Caco-2 (cell line): Measurements from ENCODE around the gene NF2. TPM values are rescaled to one million over a fixed set of nuclear protein-coding genes. Genes with fewer than 3 reads are reported as not detected.

Experiments
- BruUV-seq: library from RNA; stranded (reverse); fragments of 400-500 nt; replicated peaks from 2 replicates; lab custom pipeline; 2021; lab: Mats Ljungman, UMichigan
- CTCF ChIA-PET: fragments of 300-600 bp; sonication (Branson Sonifier 250); formaldehyde crosslinking; loops from one replicate; lab custom pipeline; 2022; ENCODE audit warnings: antibody characterized with exemption; lab: Charles Lee
- POLR2A ChIA-PET: fragments of 300-600 bp; sonication (Branson Sonifier 250); formaldehyde crosslinking; loops from one replicate; lab custom pipeline; 2022; ENCODE audit warnings: antibody characterized with exemption; lab: Charles Lee
- DNase-seq, 2 experiments: peaks; one replicate each; pipeline versions ENCODE4 v3.0.0 to v3.0.0-alpha.2; 2020 to 2022
- H3K27me3 ChIP-seq: replicated peaks from 2 replicates; pipeline ENCODE4 v1.6.0; 2011; ENCODE audit warnings: low read length; ENCODE audit not compliant: control insufficient read depth, insufficient read depth
- H3K36me3 ChIP-seq: 2 replicates; pipeline ENCODE4 v1.5.1; 2011; ENCODE audit warnings: low read length; ENCODE audit not compliant: control insufficient read depth, insufficient read depth
- H3K4me1 ChIP-seq: fragments of 250-450 bp; sonication (Bioruptor Pico); 2 replicates; pipeline ENCODE4 v1.5.1; 2020; ENCODE audit warnings: mild to moderate bottlenecking
- H3K4me3 ChIP-seq: 2 replicates; pipeline ENCODE4 v1.5.1; 2011; ENCODE audit warnings: low read depth, mild to moderate bottlenecking, control low read depth, low read length
- H3K9me3 ChIP-seq: fragments of 250-450 bp; sonication (Bioruptor Pico); 2 replicates; pipeline ENCODE4 v1.5.1; 2020; ENCODE audit warnings: mild to moderate bottlenecking, moderate library complexity
- H3K27ac Mint-ChIP-seq: one replicate; pipeline ENCODE4 v1.8.0; 2022; ENCODE audit warnings: mixed read lengths; ENCODE audit not compliant: unreplicated experiment
- H3K27me3 Mint-ChIP-seq: one replicate; pipeline ENCODE4 v1.8.0; 2022; ENCODE audit warnings: mixed read lengths; ENCODE audit not compliant: insufficient read depth, unreplicated experiment
- H3K36me3 Mint-ChIP-seq: one replicate; pipeline ENCODE4 v1.8.0; 2022; ENCODE audit warnings: mild to moderate bottlenecking, mixed read lengths; ENCODE audit not compliant: insufficient read depth, unreplicated experiment
- H3K4me1 Mint-ChIP-seq: one replicate; pipeline ENCODE4 v1.8.0; 2022; ENCODE audit warnings: low read depth, mixed read lengths; ENCODE audit not compliant: unreplicated experiment
- H3K4me3 Mint-ChIP-seq: one replicate; pipeline ENCODE4 v1.8.0; 2022; ENCODE audit warnings: mild to moderate bottlenecking, moderate library complexity, mixed read lengths; ENCODE audit not compliant: unreplicated experiment
- H3K9me3 Mint-ChIP-seq: one replicate; pipeline ENCODE4 v1.8.0; 2022; ENCODE audit warnings: mixed read lengths; ENCODE audit not compliant: unreplicated experiment
- CTCF ChIP-seq, 2 experiments: fragments of 200-600 bp in 1 of 2; IDR thresholded peaks; 1 replicate in 1 of 2; 2 replicates in 1 of 2; pipeline versions ENCODE4 v1.5.1 to v1.8.0; 2011 to 2022; ENCODE audit warnings: antibody characterized with exemption in 1 of 2, control low read depth in 1 of 2, inconsistent platforms in 1 of 2, low read depth in 1 of 2, low read length in 1 of 2, mild to moderate bottlenecking in 1 of 2, moderate library complexity in 1 of 2; ENCODE audit not compliant: insufficient read depth in 1 of 2, severe bottlenecking in 1 of 2, unreplicated experiment in 1 of 2
- intact Hi-C: fragments of 100-400 bp; cut with micrococcal nuclease; formaldehyde crosslinking; loops from one replicate; pipeline ENCODE4 v1.10.0; 2022; ENCODE audit not compliant: unreplicated experiment
- total RNA-seq: library from RNA; stranded (reverse); gene quantifications from 2 replicates; pipeline ENCODE4 v1.2.3, GENCODE V29; 2022

Gene NF2
- total RNA-seq, 1 experiment from 2014 or later, result 53.2 TPM

- H3K27me3 ChIP-seq, result no peaks in the 10 kb centered on the region
- CTCF ChIA-PET, result no interaction called here
Measured at GRCh38 chr22:29722151-29722550, 118.7 kb downstream of the NF2 start.

GRCh38 chr22:29722587-29722986, 119.2 kb downstream of the NF2 start:
- no peak for TF ChIP-seq CTCF (IDR thresholded peaks at IDR 0.05; ENCODE audit: insufficient read depth in 1 of 2, low read depth in 1 of 2, low read length in 1 of 2, severe bottlenecking in 1 of 2, unreplicated experiment in 1 of 2)
- Mint-ChIP-seq H3K36me3 (no peaks in the 10 kb centered on the region), H3K27ac (no peak overlapping the region), H3K4me1 (no peaks in the 10 kb centered on the region), H3K4me3 (no peak overlapping the region), H3K9me3 (no peaks in the 10 kb centered on the region), H3K27me3 (peaks cover 10% of the 10 kb centered on the region)
- CTCF ChIA-PET, result no interaction called here
- H3K27me3 ChIP-seq, result no peaks in the 10 kb centered on the region
- intact Hi-C loops, result no loop called here
- no peak for DNase-seq
- H3K4me3 ChIP-seq, result no peak overlapping the region
- no peaks in the 10 kb centered on the region for H3K36me3 ChIP-seq
- POLR2A ChIA-PET, result no interaction called here
- no TSS peak for BruUV-seq
- H3K4me1 ChIP-seq, result no peaks in the 10 kb centered on the region
- H3K9me3 ChIP-seq, result no peaks in the 10 kb centered on the region

More at GRCh38 chr22:29722151-29722550, 118.7 kb downstream of the NF2 start:
- intact Hi-C loops, result no loop called here
- POLR2A ChIA-PET, result no interaction called here
- Histone ChIP-seq H3K4me1 (no peaks in the 10 kb centered on the region), H3K36me3 (no peaks in the 10 kb centered on the region), H3K9me3 (no peaks in the 10 kb centered on the region), H3K4me3 (no peak overlapping the region)
- Mint-ChIP-seq H3K27ac (no peak overlapping the region), H3K27me3 (peaks cover 10% of the 10 kb centered on the region), H3K4me3 (no peak overlapping the region), H3K36me3 (no peaks in the 10 kb centered on the region), H3K9me3 (no peaks in the 10 kb centered on the region), H3K4me1 (no peaks in the 10 kb centered on the region)
- no peak for DNase-seq
- no TSS peak for BruUV-seq
- no peak for TF ChIP-seq CTCF (IDR thresholded peaks at IDR 0.05; ENCODE audit: insufficient read depth in 1 of 2, low read depth in 1 of 2, low read length in 1 of 2, severe bottlenecking in 1 of 2, unreplicated experiment in 1 of 2)

GRCh38 chr22:29723766-29724165, 120.3 kb downstream of the NF2 start:
- no peaks in the 10 kb centered on the region for H3K9me3 ChIP-seq
- POLR2A ChIA-PET, result no interaction called here
- no TSS peak for BruUV-seq
- intact Hi-C loops, result no loop called here
- H3K4me3 ChIP-seq, result no peak overlapping the region
- H3K36me3 Mint-ChIP-seq, result no peaks in the 10 kb centered on the region
- no peaks in the 10 kb centered on the region for H3K27me3 ChIP-seq
- no peak overlapping the region for H3K4me3 Mint-ChIP-seq
- no peaks in the 10 kb centered on the region for H3K4me1 ChIP-seq
- H3K4me1 Mint-ChIP-seq, result no peaks in the 10 kb centered on the region
- H3K36me3 ChIP-seq, result no peaks in the 10 kb centered on the region
- no peak for TF ChIP-seq CTCF (IDR thresholded peaks at IDR 0.05; ENCODE audit: insufficient read depth in 1 of 2, low read depth in 1 of 2, low read length in 1 of 2, severe bottlenecking in 1 of 2, unreplicated experiment in 1 of 2)
- DNase-seq, result no peak
- no peaks in the 10 kb centered on the region for H3K9me3 Mint-ChIP-seq
- no peak overlapping the region for H3K27ac Mint-ChIP-seq
- peaks cover 10% of the 10 kb centered on the region for H3K27me3 Mint-ChIP-seq
- CTCF ChIA-PET, result no interaction called here
